ENCODE data around the gene RHEX.
"Not testable (repeated sequence)": the region's sequence is repeated elsewhere in the genome, so short reads cannot be mapped to it uniquely, and the experiment has no call there.

The RHEX gene

DNA sequence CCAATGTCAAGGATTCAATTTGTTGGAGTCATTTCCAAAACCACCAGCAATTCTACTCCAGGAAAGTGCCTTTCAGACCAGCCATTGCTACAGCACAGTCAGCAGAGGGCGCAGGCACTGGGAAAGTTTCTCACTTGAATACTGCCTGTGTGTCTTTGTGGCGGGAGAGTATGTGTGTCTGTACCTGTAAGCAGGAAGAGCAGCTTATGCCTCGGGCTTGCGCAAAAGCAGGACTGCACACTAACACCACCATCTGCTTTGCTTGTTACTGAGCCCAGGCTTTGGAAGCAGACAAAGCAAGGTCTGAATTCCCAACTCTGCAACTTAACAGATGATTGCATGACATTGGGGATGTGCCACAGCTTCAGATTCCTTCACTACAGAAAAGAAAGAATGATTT, 22.3 kb upstream of the RHEX start:
- peak; percentile 65 for DNase-seq

GRCh38 chr1:206032380-206033140, 20.4 kb upstream of the RHEX start:
- no peak for DNase-seq

GRCh38 chr1:206035027-206035426, 17.9 kb upstream of the RHEX start:
- DNase-seq: no peak

- DNase-seq: no peak
Observed at GRCh38 chr1:206036663-206037455, 16.1 kb upstream of the RHEX start.

DNA sequence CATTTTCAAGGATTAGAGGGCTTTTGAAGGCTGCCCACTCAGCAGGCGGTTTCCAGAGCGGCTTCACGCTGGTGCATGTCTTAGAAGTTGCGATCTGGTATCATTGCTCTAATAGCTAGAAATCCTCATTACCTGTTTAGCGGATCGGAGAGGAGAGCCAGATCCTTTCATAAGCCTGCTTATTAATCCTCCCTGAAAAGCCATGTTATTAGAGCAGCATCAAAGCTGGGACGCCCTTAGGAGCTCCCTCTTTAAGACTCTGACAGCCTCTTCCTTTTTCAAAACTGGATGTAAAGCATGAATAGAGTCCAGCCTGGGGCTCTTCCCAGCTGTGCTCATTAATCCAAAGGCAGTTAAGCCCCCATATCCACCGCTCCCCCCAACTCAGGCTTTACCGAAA, 15.4 kb upstream of the RHEX start:
- DNase-seq: no peak

DNA sequence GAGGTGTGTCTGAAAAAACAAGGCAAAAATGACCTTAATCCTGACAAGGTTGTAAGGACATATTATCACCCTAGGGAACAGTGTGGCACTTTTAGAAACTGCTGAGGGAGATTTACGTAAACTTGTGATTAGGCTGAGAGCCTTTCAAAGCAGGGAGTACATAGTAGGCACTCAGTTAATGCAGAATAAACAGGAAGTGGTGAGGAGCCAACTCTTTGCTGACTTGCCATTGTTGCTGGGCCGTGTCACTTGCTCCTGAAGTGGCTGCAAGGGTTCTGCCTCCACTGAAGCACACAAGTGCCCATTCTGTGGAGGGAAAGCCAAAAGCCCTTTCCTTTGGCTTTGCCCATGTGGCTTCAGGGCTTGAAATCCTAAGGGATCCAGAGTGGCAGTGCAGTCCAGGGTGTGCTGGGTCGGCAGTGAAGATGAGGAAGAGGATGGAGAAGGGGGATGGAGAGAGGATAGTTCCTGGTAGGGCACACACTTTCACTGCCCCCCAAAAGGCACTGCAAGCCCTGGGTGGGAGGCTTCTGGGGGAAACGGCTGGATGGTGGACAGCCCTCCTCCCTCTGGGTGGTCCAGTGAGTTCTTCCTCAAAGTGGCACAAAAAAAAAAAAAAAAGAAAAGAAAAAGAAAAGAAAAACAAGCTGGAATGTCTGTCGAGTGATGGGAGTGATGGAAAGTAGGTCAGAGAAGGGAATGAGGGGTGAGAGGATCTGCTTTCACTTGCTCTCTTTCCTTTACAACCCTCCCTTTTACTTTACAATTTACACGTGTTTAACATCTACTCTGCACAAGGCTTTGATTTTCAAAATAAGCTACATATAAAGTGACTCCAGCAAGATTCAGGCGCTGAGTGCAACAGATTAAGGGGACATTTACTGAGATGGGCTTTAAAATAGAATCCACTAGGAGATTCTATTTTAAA, 13.7 kb upstream of the RHEX start:
- DNase-seq: no peak

DNA sequence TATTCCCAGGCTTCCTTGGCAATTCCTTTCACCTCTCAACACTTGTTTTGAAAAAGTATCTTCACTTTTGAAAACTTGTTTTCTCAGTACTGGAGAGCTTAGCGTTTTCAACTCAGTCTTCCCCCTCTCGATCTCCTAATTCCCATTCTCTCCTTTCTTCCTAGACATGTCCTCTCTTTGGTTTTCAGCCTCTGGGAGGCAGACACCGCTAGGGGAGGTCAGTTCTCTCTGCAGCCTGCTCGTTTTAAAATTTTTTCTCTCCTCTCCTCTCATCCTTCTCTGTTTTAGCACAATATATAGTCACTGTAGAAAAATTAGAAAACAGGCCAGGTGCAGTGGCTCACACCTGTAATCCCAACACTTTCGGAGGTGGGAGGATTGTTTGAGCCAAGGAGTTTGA, 12.6 kb upstream of the RHEX start:
- no peak for DNase-seq

- no peak for DNase-seq
Observed at GRCh38 chr1:206041640-206042039, 11.3 kb upstream of the RHEX start.

GRCh38 chr1:206047271-206047670, 5.7 kb upstream of the RHEX start:
- DNase-seq: no peak

DNA sequence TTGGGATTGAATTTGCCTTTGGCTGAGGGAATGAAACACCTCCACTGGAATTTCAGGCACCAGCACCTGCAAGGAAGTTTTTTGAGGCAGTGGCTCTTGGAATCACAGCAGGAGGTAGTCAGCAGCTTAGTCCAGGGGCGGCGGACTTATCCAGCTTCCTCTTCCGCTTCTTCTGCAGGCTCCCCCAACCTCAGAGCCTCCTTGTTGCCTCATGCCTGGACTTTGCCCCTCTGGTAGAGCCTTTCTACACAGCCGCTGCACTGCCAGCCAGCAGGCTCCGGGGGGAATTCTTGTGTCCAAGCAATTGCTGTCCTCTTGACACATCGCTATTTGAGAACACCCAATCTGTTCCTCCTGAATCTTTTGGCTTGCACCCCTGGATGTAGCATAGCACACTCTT, 4.4 kb upstream of the RHEX start:
- DNase-seq: no peak

DNA sequence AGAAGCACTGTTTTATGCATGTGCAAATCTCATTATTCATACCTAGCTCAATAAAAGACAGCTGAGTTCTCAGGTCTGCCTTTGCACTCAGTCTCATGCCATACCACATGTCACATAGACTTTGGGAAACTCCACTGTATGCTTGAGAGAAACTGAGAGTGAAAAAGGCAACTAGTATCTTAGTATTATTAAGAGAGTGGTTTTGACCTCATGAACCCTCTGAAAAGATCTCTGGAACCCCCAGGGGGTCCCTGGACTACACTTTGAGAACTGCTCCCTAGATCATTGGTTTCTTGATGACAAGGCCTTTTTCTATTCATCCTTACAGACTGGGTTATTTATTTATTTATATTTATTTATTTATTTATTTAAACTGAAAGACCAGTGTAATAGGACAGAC, 3.7 kb upstream of the RHEX start:
- DNase-seq: no peak

DNA sequence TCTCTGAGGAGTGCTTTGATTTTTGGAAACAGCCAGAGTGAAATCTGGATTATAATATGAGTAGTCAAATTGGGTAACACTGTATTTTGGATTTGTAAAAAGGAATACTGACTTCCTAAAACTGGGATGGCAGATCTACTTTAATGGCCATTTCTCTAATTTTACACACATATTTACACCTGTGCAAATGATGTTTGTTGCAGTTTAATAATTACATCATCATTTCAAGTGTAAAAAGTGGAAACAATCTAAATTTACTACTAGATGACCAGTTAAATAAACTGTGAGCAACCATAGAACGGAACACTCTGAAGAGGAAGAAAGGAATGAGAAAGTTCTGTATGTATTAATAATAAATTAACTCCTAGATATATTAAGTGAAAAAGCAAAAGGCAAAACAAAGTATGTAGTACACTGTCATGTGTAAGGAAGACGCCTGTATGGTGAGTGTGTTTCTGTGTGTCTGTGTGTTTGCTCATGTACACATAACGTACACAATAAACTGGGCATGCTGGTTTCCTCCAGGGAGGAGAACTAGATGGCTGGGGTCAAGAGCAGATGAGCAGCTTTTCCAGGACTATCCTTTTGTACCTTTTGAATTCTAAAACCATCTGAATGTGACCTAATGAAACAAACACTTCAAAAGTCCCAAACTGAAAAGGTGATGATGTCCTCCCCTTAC, 2.9 kb upstream of the RHEX start:
- no peak for DNase-seq

- peak; percentile 50 for DNase-seq
Observed at GRCh38 chr1:206050655-206051235, 2.2 kb upstream of the RHEX start.

DNA sequence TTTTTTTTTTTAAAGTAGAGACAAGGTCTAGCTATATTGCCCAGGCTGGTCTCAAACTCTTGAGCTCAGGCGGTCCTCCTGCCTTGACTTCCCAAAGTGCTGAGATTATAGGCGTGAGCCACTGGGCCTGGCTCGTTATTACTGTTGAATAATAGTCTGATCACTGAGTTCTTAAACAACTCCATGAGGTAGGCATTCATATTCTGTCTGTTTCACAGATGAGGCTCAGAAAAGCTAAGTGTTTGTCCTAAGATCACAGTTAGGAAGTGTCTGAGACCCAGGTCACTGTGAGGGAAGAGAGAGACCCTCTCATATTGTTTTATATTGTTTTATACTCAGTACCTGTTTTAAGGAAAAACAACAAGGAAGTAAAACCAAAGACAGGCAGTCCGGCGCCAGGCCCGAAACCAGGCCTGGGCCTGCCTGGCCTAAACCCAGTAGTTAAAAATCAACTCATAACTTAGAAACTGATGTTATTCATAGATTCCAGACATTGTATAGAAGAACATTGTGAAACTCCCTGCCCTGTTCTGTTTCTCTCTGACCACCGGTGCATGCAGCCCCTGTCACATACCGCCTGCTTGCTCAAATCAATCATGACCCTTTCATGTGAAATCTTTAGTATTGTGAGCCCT, 625 bp upstream of the RHEX start:
- DNase-seq: not testable (repeated sequence)

- not testable (repeated sequence) for DNase-seq
Observed at GRCh38 chr1:206053616-206054015, 643 bp downstream of the RHEX start.

DNA sequence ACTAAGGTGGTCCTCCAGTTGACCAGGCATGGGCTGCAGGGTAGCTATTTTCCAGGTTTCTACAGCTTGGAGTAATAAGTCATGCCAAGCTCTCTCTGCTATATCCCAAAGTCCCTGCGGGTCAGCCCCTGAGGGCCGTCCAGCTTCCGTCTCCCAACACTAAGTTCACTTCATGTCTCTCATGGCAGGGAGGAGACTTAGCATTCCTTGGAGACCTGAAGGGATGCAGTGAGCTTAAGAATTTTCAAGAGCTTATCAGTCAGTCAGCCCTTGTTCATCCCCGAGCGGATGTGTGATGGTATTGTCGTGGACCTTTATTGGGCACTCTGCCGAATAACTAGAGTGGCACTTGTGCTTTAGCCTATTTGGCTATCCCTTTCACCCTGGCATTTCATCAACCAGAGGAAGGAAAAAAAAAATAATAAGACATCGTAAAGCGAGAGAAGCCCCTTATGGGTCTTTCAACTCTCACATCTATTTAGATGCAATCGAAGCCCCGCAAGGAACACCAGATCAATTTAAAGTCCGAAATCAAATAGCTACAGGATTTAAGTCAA, 2.2 kb downstream of the RHEX start:
- DNase-seq: not testable (repeated sequence)

GRCh38 chr1:206055639-206056323, 2.8 kb downstream of the RHEX start:
- not testable (repeated sequence) for DNase-seq

DNA sequence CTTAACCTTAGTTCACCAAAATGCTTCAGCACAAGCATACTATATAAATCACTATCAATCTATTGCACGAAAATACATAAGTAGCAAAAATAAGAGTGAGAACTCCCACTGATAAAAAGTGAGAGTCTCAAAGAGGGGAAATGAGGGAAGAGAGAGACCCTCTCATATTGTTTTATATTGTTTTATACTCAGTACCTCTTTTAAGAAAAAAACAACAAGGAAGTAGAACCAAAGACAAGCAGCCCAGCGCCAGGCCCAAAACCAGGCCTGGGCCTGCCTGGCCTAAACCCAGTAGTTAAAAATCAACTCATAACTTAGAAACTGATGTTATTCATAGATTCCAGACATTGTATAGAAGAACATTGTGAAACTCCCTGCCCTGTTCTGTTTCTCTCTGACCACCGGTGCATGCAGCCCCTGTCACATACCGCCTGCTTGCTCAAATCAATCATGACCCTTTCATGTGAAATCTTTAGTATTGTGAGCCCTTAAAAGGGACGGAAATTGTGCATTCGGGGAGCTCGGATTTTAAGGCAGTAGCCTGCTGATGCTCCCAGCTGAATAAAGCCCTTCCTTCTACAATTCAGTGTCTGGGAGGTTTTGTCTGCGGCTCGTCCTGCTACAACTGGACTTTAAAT, 5.4 kb downstream of the RHEX start:
- not testable (repeated sequence) for DNase-seq

GRCh38 chr1:206058927-206059292, 5.9 kb downstream of the RHEX start:
- no peak for DNase-seq

DNA sequence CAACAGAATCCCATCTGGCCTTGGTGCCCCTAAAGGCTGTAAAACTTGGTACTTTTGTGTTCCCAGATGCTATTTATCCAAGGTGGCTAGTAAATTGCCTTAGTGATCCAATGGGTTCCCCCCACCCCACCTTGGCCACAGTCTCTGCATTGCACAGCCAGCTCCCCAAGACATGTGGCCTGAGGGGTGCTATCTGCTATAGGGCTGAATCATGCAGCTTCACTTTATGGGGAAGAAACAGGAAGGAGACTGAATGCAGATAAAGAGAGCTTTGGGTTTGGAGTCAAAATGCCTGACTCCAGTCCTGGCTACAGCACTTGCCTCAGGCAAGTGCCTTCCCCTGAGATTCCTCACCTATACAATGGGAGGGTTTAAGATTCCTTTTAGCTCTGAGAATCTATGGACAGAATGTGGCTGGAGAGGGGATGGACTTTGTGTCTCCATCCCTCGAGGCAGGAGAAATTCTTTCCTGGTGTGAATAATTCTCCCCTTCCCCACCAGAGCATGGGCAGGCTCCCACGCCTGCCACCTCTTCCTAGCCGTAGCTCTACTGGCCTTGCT, 6.5 kb downstream of the RHEX start:
- DNase-seq: no peak
